HG03064 (cell line): ENCODE results near the gene LEF1.
A peak's percentile ranks its signal among the peaks of the same experiment; 100 is the strongest.

ENCODE experiments used
- ATAC-seq: cut with Tn5 transposase; IDR thresholded peaks from one replicate; pipeline ENCODE4 v1.9.1; 2021; ENCODE audit warnings: low read depth; ENCODE audit not compliant: unreplicated experiment

Gene LEF1

DNA sequence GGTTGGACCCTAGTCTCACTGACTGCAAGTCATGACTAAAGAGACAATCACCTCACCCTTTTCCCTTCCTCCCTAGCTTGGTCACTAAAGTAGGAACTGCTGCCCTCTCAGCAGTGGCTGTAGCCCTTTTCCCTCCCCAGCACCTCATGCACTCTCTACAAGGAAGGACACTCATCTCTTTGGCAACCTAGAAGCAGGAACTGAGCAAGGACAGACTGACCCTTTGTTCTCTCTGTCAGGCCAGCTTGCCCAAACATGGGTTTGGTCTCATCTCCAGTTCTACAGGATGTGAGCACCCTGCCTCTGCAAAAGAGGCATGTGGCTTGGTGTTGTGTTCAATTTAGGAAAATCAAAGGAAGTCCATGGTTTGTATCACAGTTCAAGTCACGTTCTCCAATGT, 15.8 kb downstream of the LEF1 start:
- ATAC-seq = no peak

DNA sequence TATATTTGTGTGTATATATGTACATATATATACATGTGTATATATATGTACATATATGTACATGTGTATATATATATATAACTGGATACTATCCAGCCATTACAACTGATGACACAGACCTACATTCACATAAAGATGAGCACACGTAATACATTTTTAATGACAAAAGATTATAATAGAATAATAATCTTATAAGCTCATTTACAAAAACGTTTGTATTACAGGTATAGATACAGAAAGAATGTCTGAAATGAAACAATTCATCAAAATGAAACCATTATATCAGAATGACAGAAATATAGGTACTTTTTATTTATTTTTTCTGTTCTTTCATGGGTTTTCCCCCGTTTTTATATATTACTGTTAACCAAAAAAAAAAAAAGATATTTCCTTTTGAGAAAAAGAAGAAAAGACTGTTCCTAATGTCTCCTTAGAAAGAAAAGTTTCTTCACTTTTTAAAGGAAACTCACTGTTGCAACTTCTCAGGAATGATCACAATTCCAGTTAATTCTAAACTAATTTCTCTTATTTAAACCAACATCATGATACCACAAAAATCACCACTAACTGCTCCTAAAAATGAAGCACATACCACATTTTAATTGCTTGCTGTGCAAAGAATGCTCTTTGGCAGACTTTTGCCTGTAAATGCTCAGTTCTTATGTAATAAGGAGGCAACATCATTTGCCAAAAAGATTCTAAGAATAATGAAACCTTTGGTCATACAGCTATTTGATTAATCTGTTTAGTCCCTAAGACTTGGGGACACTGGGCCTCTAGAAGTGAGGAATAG, 18.9 kb downstream of the LEF1 start:
- no peak for ATAC-seq

GRCh38 chr4:108148316-108148715, 20.4 kb downstream of the LEF1 start:
- no peak for ATAC-seq

GRCh38 chr4:108146819-108147218, 21.9 kb downstream of the LEF1 start:
- ATAC-seq = no peak

- no peak for ATAC-seq
Observed at GRCh38 chr4:108146336-108146735, 22.4 kb downstream of the LEF1 start.

DNA sequence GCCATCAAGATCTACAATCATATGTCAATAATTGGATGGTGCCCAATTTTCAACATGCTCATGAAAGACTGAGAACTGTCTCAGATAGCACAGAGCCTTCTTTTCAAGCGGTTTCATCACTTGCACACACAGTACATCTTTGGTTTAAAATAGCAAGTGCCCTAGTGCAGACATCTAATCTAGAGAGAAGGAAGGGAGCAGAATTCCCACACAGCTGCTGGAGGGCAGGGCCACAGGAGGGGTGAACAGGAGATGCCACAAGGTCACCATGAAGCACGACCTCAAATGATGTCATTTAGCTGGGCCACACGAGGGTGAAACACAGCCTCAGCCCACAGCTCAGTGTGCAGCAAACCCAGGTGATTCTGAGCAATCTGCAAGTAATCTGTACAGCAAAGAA, 24.3 kb downstream of the LEF1 start:
- ATAC-seq = no peak

- ATAC-seq = no peak
Observed at GRCh38 chr4:108143515-108143914, 25.2 kb downstream of the LEF1 start.

GRCh38 chr4:108142870-108143269, 25.9 kb downstream of the LEF1 start:
- ATAC-seq = no peak

GRCh38 chr4:108141213-108141950, 27.4 kb downstream of the LEF1 start:
- no peak for ATAC-seq

- ATAC-seq = no peak
Observed at GRCh38 chr4:108140328-108140727, 28.4 kb downstream of the LEF1 start.

DNA sequence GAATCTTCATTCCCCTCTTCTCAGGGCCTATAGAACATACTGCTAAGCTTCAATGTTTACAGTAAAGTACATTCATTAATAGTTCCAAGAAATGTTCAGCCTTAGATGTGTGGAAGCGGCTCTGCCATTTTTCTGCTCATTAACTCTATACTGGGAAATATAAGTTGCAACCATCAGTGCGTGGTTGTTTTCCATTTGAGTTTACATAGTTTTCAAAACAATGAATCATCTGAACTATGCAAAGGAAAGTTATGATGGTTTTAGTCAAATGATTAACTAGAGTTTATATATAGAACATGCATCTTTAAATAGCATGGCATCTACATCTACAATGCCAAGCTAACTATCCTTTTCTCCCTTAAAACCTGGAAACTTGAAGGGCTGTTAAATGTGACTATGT, 29.6 kb downstream of the LEF1 start:
- peak; percentile 50 for ATAC-seq

GRCh38 chr4:108135549-108136209, 33.1 kb downstream of the LEF1 start:
- no peak for ATAC-seq

- ATAC-seq = no peak
Observed at GRCh38 chr4:108130955-108131354, 37.8 kb downstream of the LEF1 start.

GRCh38 chr4:108129196-108129595, 39.5 kb downstream of the LEF1 start:
- ATAC-seq = no peak

- no peak for ATAC-seq
Observed at GRCh38 chr4:108126806-108127205, 41.9 kb downstream of the LEF1 start.

DNA sequence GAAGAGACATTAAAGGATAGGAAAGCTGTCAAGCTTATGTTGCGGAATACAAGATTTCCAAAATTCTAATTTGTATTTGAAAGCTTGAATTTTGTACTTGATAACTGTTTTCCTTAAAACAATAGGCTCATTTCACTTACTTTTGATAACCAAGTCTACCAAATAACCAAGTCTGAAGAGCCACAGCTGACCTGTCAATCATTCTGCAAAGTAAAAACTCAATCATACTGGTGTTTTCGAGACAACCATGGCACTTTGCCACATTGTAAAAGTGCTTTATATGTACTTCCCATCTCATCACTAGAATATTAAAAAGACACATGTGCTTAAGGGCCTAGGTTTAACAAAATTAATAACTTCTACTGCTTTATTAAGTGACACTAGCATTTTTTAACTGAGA, 47.9 kb downstream of the LEF1 start:
- no peak for ATAC-seq

GRCh38 chr4:108119199-108119800, 49.4 kb downstream of the LEF1 start:
- ATAC-seq = no peak

GRCh38 chr4:108118505-108118904, 50.2 kb downstream of the LEF1 start:
- peak; percentile 88 for ATAC-seq

DNA sequence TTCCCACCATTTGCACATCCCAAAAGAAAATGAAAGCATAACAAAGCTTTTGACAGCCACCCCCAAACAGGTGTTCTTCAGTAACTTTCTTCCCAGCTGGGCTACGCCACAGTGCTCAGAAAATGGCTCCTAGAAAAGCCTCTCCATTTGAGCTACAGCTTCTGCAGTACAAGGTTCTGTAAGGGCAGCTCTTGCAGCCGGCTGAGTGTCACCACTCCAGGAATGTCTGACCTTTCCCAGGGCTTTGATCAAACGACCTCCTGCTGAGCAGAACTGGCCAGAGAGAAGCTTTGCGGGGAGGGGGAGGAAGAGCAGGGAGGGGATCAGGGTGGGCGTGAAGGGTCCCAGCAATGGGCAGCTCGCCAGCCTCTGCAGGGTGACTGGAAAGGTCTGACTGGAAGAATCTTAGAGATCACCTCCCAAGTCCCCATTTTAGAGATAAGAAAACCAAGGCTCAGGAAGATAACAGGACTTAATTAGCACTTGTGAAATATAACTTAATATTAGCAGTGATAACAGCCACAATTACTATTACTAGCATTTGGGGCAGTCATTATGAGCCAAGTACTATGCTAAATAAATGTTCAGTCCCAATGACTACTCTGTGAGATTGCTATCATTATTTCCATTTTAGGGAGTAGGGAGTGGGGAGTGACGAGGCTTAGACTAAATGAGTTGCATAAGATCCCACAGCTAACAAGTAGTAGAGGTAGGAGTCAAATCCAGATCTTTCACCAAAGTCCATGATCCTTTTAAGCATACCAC, 51.1 kb downstream of the LEF1 start:
- ATAC-seq = no peak

DNA sequence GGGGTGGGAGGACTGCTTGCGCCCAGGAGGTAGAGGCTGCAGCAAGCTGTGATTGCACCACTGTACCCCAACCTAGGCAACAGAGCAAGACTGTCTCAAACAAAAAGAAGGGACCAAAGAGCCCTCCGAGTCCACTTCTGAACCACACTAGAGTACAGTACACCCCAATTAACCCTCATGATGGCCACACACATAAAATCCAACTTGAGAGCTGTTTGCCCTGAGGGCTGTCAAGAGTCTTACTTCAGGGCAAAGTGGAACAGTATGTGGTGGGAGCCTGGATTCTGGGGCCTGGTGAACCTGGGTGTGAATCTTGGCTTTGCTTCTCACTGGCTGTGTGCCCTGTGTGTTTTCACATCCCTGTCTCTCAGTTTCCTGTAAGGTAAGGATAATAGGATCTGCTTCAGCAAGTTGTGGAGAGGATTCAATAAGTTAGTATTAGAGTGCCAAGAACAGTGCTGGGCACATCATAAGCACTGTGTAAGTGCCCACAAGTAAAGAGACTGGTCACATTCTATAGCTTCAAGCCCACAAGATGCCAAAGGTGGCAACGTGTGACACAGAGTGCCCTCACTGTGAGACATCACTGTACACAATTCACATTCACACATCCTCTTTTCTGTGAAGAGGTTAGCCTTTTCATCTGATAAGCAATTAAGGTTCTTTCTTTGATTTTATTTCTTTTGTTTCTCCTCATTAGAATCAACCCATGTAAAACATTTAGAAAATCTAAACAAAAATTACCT, 52.1 kb downstream of the LEF1 start:
- peak; percentile 27 for ATAC-seq
